Neutrophil (primary cell): ENCODE data around the gene BAD.
A peak's percentile ranks its signal among the peaks of the same experiment; 100 is the strongest.
"Not testable (repeated sequence)": the region's sequence is repeated elsewhere in the genome, so short reads cannot be mapped to it uniquely, and the experiment has no call there.

Experiments used
- H3K27ac ChIP-seq: fragments of 200-600 bp; sonication (generic); 2 replicates; pipeline ENCODE4 v1.5.1; 2016; ENCODE audit warnings: mild to moderate bottlenecking, moderate library complexity
- H3K27me3 ChIP-seq: fragments of 200-600 bp; sonication (generic); 2 replicates; pipeline ENCODE4 v1.6.0; 2016; ENCODE audit warnings: mild to moderate bottlenecking
- H3K36me3 ChIP-seq: fragments of 200-600 bp; sonication (generic); 2 replicates; pipeline ENCODE4 v1.5.1; 2017
- H3K4me1 ChIP-seq, 2 experiments: fragments of 200-600 bp in 1 of 2; sonication (generic) in 1 of 2; 1 replicate in 1 of 2; 2 replicates in 1 of 2; pipeline versions ENCODE4 v1.5.1 to v1.6.1; 2013 to 2016; ENCODE audit warnings: low read depth in 1 of 2, low read length in 1 of 2, mild to moderate bottlenecking in 1 of 2, moderate library complexity in 1 of 2; ENCODE audit not compliant: control insufficient read depth in 1 of 2, insufficient read depth in 1 of 2
- H3K4me3 ChIP-seq, 2 experiments: fragments of 200-600 bp in 1 of 2; sonication (generic) in 1 of 2; 1 replicate in 1 of 2; 2 replicates in 1 of 2; pipeline ENCODE4 v1.5.1; 2013 to 2016; ENCODE audit warnings: low read depth in 1 of 2, low read length in 1 of 2, mild to moderate bottlenecking in 1 of 2, moderate library complexity in 1 of 2
- H3K9me3 ChIP-seq: fragments of 200-600 bp; sonication (generic); 2 replicates; pipeline ENCODE4 v1.5.1; 2016
- TF ChIP-seq, protein P1 (sequence below): fragments of 200-600 bp; sonication (generic); IDR thresholded peaks from 2 replicates; pipeline ENCODE4 v1.5.1; 2016; ENCODE audit warnings: antibody characterized with exemption

The BAD gene

DNA sequence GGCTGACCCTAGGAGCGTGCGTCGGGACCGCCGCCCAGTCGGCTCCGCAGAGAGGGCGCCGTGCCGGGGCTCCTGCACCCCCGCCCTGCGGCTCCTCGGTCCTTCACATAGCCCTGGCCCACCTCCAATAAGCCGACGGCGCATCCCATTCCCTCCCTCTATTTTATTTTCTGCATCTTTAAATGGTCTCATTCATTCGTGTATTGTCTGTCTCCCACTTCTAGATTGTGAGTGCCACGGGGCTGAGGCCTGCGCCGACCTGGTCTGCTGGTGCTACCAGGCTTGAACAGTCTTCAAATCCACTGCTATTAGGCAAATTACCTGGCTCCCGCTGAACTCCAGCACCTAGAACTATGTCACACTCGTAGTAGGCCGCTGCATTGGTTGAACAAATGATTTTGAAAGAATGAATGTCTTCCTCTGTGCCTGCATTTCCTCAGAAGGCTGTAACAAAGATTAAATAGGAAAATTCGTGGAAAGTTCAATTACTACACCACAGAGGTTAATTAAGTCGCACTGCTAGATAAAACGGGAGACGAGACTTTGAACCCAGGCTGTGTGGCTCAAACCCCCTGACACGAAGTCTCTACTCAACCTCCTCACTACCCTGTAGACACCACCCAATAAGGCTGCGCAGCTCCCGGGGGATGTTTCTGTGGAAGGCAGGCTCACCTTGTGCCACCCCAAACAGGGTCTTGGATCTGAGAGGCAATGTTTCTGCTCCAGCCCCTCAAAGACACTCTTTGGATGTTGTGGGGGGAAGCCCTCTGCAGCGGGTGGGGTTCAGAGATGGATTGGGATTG is 36.5 kb downstream of the BAD start:
- H3K27me3 ChIP-seq, result peaks cover 16% of the 10 kb centered on the region
- no peaks in the 10 kb centered on the region for H3K36me3 ChIP-seq
- H3K27ac ChIP-seq, result no peak overlapping the region
- TF ChIP-seq, protein P1, sequence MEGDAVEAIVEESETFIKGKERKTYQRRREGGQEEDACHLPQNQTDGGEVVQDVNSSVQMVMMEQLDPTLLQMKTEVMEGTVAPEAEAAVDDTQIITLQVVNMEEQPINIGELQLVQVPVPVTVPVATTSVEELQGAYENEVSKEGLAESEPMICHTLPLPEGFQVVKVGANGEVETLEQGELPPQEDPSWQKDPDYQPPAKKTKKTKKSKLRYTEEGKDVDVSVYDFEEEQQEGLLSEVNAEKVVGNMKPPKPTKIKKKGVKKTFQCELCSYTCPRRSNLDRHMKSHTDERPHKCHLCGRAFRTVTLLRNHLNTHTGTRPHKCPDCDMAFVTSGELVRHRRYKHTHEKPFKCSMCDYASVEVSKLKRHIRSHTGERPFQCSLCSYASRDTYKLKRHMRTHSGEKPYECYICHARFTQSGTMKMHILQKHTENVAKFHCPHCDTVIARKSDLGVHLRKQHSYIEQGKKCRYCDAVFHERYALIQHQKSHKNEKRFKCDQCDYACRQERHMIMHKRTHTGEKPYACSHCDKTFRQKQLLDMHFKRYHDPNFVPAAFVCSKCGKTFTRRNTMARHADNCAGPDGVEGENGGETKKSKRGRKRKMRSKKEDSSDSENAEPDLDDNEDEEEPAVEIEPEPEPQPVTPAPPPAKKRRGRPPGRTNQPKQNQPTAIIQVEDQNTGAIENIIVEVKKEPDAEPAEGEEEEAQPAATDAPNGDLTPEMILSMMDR, result no peak
- H3K4me1 ChIP-seq, result peaks cover 49 to 57% of the 10 kb centered on the region in 2 experiments
- H3K4me3 ChIP-seq, result peak overlapping the region; percentile 76 to 85
- H3K9me3 ChIP-seq, result no peaks in the 10 kb centered on the region

GRCh38 chr11:64246871-64247728 is 37.4 kb downstream of the BAD start, which contains the start of gene PPP1R14B:
Gene PPP1R14B, minus strand, starts transcription at chr11:64246943. Its CDS starts 270 bp downstream, at chr11:64246673.
- Histone ChIP-seq H3K9me3 (no peaks in the 10 kb centered on the region), H3K36me3 (no peaks in the 10 kb centered on the region), H3K4me1 (peaks cover 50 to 57% of the 10 kb centered on the region in 2 experiments), H3K4me3 (peak within 1 kb of the TSS; percentile 76 to 85), H3K27me3 (peaks cover 16% of the 10 kb centered on the region), H3K27ac (peak within 1 kb of the TSS; percentile 59)
- TF ChIP-seq, protein P1, result peak; percentile 41

- H3K9me3 ChIP-seq, H3K27ac ChIP-seq, H3K36me3 ChIP-seq: not testable (repeated sequence)
- Histone ChIP-seq H3K4me3 (peak overlapping the region; percentile 76 to 85), H3K27me3 (peaks cover 16% of the 10 kb centered on the region), H3K4me1 (peaks cover 48 to 57% of the 10 kb centered on the region in 2 experiments)
Measured at GRCh38 chr11:64246621-64246870, 37.9 kb downstream of the BAD start.

- Histone ChIP-seq H3K4me3 (peak overlapping the region; percentile 55 to 85), H3K36me3 (no peaks in the 10 kb centered on the region), H3K9me3 (no peaks in the 10 kb centered on the region), H3K27me3 (peaks cover 16% of the 10 kb centered on the region), H3K27ac (peak overlapping the region; percentile 13), H3K4me1 (peaks cover 47 to 58% of the 10 kb centered on the region in 2 experiments)
- TF ChIP-seq, protein P1, result no peak
Measured at GRCh38 chr11:64245797-64246620, 38.5 kb downstream of the BAD start.

DNA sequence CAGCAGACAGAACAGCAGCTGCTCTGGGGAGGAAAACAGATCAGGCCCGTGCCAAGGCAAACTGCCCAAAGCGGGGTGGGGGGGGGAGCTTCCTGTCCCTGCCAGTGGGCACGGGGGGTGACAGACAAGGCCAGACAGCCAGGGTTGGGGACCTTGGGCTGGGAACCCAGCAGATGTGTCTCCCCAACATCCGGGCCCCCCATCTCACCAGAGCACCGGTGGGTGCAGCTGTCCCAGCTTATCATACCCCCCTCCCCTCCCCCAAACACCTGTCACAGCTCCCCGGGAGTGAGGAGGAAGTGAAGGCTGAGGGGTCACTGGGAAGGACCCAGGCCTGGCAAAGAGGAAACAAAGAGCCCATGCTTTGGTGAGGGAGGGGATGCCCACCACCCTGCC is 39.1 kb downstream of the BAD start:
- Histone ChIP-seq H3K9me3 (no peaks in the 10 kb centered on the region), H3K27me3 (peaks cover 11% of the 10 kb centered on the region), H3K27ac (peak overlapping the region; percentile 13), H3K36me3 (no peaks in the 10 kb centered on the region), H3K4me3 (peak overlapping the region; percentile 55 to 85), H3K4me1 (peaks cover 44 to 58% of the 10 kb centered on the region in 2 experiments)
- TF ChIP-seq, protein P1, result no peak
